22Rv1 (cell line): Measurements from ENCODE around the gene CLECL1.

Source experiments
- H3K27ac ChIP-seq: fragments of 450-650 bp; 2 replicates; pipeline ENCODE4 v1.5.1; 2017
- CTCF ChIP-seq: fragments of 450-650 bp; IDR thresholded peaks from 2 replicates; pipeline ENCODE4 v1.5.1; 2017; ENCODE audit warnings: mild to moderate bottlenecking
- ZFX ChIP-seq: fragments of 450-650 bp; IDR thresholded peaks from 2 replicates; pipeline ENCODE4 v1.6.1; 2017; ENCODE audit warnings: antibody characterized with exemption, borderline replicate concordance

Gene CLECL1

GRCh38 chr12:9730011-9730410, 2.9 kb downstream of the CLECL1 start:
- no peak for TF ChIP-seq CTCF
- no peak for TF ChIP-seq ZFX
- no peak overlapping the region for H3K27ac ChIP-seq

- TF ChIP-seq CTCF (no peak), ZFX (no peak)
- no peak overlapping the region for H3K27ac ChIP-seq
Observed at GRCh38 chr12:9729082-9729481, 3.8 kb downstream of the CLECL1 start.

- TF ChIP-seq ZFX (no peak), CTCF (no peak)
- H3K27ac ChIP-seq: peak overlapping the region; percentile 3; the same call in 1 of the 2 replicates
Observed at GRCh38 chr12:9727813-9728212, 5.1 kb downstream of the CLECL1 start.

GRCh38 chr12:9725213-9725870, 7.6 kb downstream of the CLECL1 start:
- TF ChIP-seq ZFX (no peak), CTCF (no peak)
- no peak overlapping the region for H3K27ac ChIP-seq

- TF ChIP-seq ZFX (no peak), CTCF (no peak)
- no peak overlapping the region for H3K27ac ChIP-seq
Observed at GRCh38 chr12:9724023-9724422, 8.9 kb downstream of the CLECL1 start.

GRCh38 chr12:9721394-9722092, 11.4 kb downstream of the CLECL1 start:
- peak overlapping the region; percentile 55 for H3K27ac ChIP-seq
- TF ChIP-seq ZFX (no peak), CTCF (no peak)

GRCh38 chr12:9719790-9720189, 13.1 kb downstream of the CLECL1 start:
- TF ChIP-seq ZFX (no peak), CTCF (no peak)
- H3K27ac ChIP-seq: no peak overlapping the region
